PFSK-1 (cell line): ENCODE measurements around the gene DMC1.

ENCODE experiments used
- FOXP2 ChIP-seq: optimal IDR thresholded peaks from 2 replicates; pipeline ENCODE3; 2011; ENCODE audit warnings: borderline replicate concordance, control low read depth, inconsistent platforms; ENCODE audit not compliant: insufficient read depth; ENCODE audit errors: extremely low read length, extremely low read depth
- POLR2AphosphoS5 ChIP-seq: IDR thresholded peaks from 2 replicates; pipeline ENCODE4 v1.6.1; 2012; ENCODE audit warnings: low read depth, mild to moderate bottlenecking, control low read depth, low read length, moderate library complexity
- SIN3A ChIP-seq: IDR thresholded peaks from 2 replicates; pipeline ENCODE4 v1.6.1; 2012; ENCODE audit warnings: mild to moderate bottlenecking, low read length, moderate library complexity, borderline replicate concordance; ENCODE audit not compliant: insufficient read depth
- TAF1 ChIP-seq: IDR thresholded peaks from 2 replicates; pipeline ENCODE4 v1.6.1; 2012; ENCODE audit warnings: low read length, control low read depth, borderline replicate concordance; ENCODE audit not compliant: insufficient read depth
- TF ChIP-seq, protein P1 (sequence below), 2 experiments: IDR thresholded peaks; 2 replicates each; pipeline versions ENCODE4 v1.6.1 to v1.8.0; 2011 to 2012; ENCODE audit warnings: low read depth in 2 of 2, low read length in 2 of 2, control low read depth in 1 of 2, inconsistent platforms in 1 of 2, mild to moderate bottlenecking in 1 of 2, moderate library complexity in 1 of 2; ENCODE audit not compliant: insufficient read depth in 1 of 2

DMC1 gene

DNA sequence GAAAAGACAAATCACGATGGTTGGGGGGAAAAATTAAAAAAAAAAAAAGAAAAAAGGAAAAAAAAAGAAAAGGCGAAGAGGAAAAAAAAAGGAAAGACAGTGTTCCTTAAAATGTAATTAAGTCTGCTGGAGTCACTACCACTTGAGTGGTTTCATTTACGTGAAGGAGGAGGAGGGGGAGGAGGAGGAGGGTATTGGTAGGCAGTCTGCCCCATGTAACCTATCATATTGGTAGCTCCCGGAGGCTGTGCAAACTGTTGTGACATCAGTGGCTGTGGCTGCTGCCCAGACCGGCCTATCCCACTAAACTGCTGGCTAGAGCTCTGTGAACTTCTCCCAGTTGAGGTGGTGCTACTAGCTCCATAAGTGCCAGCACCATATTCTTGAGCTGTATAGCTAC lies 84.2 kb downstream of the DMC1 start:
- no peak for TF ChIP-seq FOXP2
- no peak for TF ChIP-seq TAF1
- TF ChIP-seq POLR2AphosphoS5 = no peak
- no peak for TF ChIP-seq SIN3A
- TF ChIP-seq, protein P1, sequence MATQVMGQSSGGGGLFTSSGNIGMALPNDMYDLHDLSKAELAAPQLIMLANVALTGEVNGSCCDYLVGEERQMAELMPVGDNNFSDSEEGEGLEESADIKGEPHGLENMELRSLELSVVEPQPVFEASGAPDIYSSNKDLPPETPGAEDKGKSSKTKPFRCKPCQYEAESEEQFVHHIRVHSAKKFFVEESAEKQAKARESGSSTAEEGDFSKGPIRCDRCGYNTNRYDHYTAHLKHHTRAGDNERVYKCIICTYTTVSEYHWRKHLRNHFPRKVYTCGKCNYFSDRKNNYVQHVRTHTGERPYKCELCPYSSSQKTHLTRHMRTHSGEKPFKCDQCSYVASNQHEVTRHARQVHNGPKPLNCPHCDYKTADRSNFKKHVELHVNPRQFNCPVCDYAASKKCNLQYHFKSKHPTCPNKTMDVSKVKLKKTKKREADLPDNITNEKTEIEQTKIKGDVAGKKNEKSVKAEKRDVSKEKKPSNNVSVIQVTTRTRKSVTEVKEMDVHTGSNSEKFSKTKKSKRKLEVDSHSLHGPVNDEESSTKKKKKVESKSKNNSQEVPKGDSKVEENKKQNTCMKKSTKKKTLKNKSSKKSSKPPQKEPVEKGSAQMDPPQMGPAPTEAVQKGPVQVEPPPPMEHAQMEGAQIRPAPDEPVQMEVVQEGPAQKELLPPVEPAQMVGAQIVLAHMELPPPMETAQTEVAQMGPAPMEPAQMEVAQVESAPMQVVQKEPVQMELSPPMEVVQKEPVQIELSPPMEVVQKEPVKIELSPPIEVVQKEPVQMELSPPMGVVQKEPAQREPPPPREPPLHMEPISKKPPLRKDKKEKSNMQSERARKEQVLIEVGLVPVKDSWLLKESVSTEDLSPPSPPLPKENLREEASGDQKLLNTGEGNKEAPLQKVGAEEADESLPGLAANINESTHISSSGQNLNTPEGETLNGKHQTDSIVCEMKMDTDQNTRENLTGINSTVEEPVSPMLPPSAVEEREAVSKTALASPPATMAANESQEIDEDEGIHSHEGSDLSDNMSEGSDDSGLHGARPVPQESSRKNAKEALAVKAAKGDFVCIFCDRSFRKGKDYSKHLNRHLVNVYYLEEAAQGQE (IDR thresholded peaks at IDR 0.05; ENCODE audit: insufficient read depth in 1 of 2, low read depth in 2 of 2, low read length in 2 of 2) = no peak

DNA sequence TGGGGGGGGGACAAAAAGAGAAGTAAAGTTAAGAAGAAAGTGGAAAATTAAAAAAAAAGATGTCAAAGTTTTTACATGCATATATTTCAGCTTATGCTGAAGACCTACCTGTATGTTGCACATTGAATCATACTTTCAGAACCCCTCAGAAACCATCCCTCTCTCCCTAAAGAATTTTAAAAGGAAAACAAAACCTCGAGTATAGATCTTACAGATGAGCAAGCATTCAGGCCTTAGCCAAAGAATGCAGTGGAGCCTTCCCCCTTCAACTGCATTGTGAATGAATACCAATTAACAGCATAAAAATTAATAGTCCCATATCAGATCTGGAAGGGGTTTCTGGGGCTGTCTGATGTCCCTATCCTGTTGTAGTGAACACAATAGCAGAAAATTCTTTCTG lies 85.7 kb downstream of the DMC1 start:
- TF ChIP-seq FOXP2 (no peak), TAF1 (no peak), POLR2AphosphoS5 (no peak), SIN3A (no peak)
- TF ChIP-seq, protein P1 (IDR thresholded peaks at IDR 0.05; ENCODE audit: insufficient read depth in 1 of 2, low read depth in 2 of 2, low read length in 2 of 2) = no peak

DNA sequence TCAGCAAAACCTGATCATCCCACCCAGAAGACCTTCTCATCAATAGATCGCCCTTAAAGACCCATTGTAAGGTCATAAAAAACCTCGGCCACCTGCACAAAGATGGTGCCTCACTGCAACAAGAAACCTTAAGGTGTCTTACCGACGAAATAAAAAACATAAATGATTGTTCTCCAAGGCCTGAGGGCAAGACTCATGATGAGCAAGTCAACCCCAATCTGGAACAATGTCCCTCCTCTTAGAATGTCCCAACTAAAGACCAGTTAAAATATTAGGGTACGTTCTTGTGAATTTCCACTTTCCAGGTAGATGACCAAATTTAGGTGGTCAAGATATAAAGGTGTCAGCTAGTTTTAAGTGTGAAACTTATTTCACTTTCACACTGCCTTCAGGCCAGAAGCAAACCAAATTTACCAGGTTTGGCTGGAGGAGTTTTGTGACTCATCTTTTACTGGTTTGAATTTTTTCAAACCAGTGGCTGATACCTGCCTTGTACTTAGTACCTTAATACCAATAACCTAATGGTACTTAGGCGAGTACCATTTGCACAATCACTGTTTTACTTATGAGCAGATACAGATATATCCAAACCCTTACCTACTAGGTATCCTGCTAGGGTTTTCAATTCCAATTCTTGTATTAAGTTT lies 87.2 kb downstream of the DMC1 start:
- TF ChIP-seq TAF1 (no peak), FOXP2 (no peak), POLR2AphosphoS5 (peak; percentile 42; the same call in 1 of the 2 replicates), SIN3A (peak; percentile 7; the same call in 1 of the 2 replicates)
- TF ChIP-seq, protein P1 (IDR thresholded peaks at IDR 0.05; ENCODE audit: insufficient read depth in 1 of 2, low read depth in 2 of 2, low read length in 2 of 2) = no peak

DNA sequence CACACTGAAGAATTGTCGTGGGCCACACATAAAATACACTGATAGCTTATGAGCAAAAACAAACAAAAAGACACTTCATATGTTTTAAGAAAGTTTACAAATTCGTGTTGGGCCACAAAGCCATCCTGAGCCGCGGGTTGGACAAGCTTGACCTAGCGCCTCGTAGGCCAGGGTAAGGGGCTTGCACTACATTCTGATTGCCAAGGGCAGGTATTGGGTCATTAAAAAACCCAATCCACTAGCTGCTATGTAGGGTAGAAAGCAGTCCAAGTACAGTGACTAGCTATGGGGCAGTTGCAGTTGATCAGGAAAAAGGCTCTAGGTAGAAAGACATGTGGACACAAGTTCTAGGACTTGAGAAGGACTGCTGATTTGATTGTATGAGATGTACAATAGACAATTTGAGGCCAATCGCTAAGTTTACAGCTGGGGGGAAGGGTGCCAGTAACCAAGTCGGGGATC lies 88.1 kb downstream of the DMC1 start:
- TF ChIP-seq SIN3A = no peak
- TF ChIP-seq TAF1 = no peak
- TF ChIP-seq, protein P1 (IDR thresholded peaks at IDR 0.05; ENCODE audit: insufficient read depth in 1 of 2, low read depth in 2 of 2, low read length in 2 of 2) = no peak
- no peak for TF ChIP-seq FOXP2
- TF ChIP-seq POLR2AphosphoS5 = no peak; the same call in 1 of the 2 replicates
